Heart left ventricle (tissue), 13 donors: ENCODE data around the gene TMEM252.

ENCODE experiments used
- POLR2A ChIP-seq, 2 donors: fragments of 450-650 bp; IDR thresholded peaks; one replicate each; pipeline ENCODE4 v1.6.1; 2017; ENCODE audit warnings: antibody characterized with exemption in 2 of 2, mild to moderate bottlenecking in 2 of 2, moderate library complexity in 2 of 2
- TF ChIP-seq, protein P1 (sequence below), 12 donors: fragments of 200-600 bp; sonication (generic) in 4 of 12; IDR thresholded peaks; one replicate each; pipeline versions ENCODE4 v1.5.0 to v1.8.0; 2018 to 2022; ENCODE audit warnings: antibody characterized with exemption in 12 of 12, mild to moderate bottlenecking in 5 of 12
- donor health status: ischemic (EF 13 %, LVEDD 7.1; RV severe dilation, severe dysfunction).
- donor health status: DM: no; HTN: yes; CAD: no.
- donor health status: DM: no; HTN: no; CAD: no.
- donor health status: ischemic (EF 25% LVEDD 6.9; RV normal size, moderate dysfunction).
- donor health status: ischemic (EF 25% LVEDD 5.7; RV mildly dilated, moderate dysfunction).
- donor health status: ischemic (EF 35%, LVEDD 5.7; RV mildly dilated, moderate dysfunction).
- donor health status: nonischemic (EF 11% LVEDD 7.7; RV severe dilation, severe dysfunction).
- donor health status: DM: yes; HTN: yes; CAD: no.
- donor health status: PGD.
- donor health status: ischemic (EF 29% LVEDD 5.4; RV normal size, mild dysfunction).
- donor health status: nonischemic (EF 23%, LVEDD 6.1; RV moderate dilation, normal function).

DNA sequence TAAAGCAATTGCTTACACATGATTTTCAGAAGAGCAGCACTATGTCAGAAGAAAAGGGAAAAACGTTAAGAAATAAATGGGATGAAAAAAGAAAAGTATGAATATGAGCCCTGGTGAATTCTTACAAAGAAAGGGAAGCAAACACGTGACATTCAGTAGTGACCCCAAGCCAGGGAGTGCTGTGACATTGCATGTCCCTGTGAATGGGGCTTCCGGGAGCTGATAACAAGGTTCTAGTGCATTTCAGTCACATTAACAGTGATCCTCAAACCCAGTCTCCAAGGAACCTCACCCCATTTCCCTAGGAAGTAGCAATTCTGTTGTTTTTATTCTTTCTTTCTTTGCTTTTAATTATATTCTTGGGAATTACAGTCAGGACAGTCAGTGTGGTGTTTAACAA is 27.3 kb downstream of the TMEM252 start:
- TF ChIP-seq, protein P1, sequence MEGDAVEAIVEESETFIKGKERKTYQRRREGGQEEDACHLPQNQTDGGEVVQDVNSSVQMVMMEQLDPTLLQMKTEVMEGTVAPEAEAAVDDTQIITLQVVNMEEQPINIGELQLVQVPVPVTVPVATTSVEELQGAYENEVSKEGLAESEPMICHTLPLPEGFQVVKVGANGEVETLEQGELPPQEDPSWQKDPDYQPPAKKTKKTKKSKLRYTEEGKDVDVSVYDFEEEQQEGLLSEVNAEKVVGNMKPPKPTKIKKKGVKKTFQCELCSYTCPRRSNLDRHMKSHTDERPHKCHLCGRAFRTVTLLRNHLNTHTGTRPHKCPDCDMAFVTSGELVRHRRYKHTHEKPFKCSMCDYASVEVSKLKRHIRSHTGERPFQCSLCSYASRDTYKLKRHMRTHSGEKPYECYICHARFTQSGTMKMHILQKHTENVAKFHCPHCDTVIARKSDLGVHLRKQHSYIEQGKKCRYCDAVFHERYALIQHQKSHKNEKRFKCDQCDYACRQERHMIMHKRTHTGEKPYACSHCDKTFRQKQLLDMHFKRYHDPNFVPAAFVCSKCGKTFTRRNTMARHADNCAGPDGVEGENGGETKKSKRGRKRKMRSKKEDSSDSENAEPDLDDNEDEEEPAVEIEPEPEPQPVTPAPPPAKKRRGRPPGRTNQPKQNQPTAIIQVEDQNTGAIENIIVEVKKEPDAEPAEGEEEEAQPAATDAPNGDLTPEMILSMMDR (IDR thresholded peaks at IDR 0.05): no peak
- no peak for TF ChIP-seq POLR2A (IDR thresholded peaks at IDR 0.05)
